ENCODE results near the gene C1orf174. TPM values are rescaled to one million over a fixed set of nuclear protein-coding genes. Genes with fewer than 3 reads are reported as not detected.

Gene C1orf174
- total and polyA plus RNA-seq, 11 donors, result 7.9 to 16.4 (median 11.3) TPM

DNA sequence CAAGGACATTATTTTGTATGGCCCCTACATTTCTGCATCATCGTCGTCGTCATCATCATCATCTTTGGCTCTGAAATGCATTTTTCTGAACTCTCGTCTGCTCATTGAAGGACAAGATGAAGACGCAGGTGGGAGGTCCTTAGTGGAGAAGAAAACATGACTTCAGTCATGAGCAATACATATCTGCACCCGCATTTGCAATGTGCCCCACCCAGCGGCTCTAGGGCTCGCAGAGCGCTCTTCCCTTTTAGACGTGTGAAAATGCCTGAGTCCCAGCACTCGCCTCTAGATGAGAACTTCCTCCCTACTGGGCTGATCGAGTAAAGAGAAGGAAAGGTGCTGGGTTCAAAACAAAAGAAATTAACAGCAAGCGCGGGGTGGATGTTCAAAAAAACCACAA is 10.1 kb downstream of the C1orf174 start:
- Histone ChIP-seq H3K9me3 (no peaks in the 10 kb centered on the region), H3K27ac (no peak overlapping the region), H3K4me1 (peaks cover 0 to 31% (median 6%) of the 10 kb centered on the region in 12 donors), H3K4me3 (no peak overlapping the region), H3K27me3 (no peaks in the 10 kb centered on the region), H3K36me3 (peaks cover 0 to 66% (median 62%) of the 10 kb centered on the region in 9 donors)
- ATAC-seq, result no peak
- DNase-seq, result peak in 1 of 5 donors; percentile 12
- WGBS, 4 donors, result 93 to 95% (median 94%) methylated on average over 14 of the region's 14 CpGs
- intact Hi-C loops (cut with DNase I), result no loop called here
- TF ChIP-seq POLR2A (IDR thresholded peaks at IDR 0.05), result no peak
- TF ChIP-seq, protein P1, sequence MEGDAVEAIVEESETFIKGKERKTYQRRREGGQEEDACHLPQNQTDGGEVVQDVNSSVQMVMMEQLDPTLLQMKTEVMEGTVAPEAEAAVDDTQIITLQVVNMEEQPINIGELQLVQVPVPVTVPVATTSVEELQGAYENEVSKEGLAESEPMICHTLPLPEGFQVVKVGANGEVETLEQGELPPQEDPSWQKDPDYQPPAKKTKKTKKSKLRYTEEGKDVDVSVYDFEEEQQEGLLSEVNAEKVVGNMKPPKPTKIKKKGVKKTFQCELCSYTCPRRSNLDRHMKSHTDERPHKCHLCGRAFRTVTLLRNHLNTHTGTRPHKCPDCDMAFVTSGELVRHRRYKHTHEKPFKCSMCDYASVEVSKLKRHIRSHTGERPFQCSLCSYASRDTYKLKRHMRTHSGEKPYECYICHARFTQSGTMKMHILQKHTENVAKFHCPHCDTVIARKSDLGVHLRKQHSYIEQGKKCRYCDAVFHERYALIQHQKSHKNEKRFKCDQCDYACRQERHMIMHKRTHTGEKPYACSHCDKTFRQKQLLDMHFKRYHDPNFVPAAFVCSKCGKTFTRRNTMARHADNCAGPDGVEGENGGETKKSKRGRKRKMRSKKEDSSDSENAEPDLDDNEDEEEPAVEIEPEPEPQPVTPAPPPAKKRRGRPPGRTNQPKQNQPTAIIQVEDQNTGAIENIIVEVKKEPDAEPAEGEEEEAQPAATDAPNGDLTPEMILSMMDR (IDR thresholded peaks at IDR 0.05), result no peak

DNA sequence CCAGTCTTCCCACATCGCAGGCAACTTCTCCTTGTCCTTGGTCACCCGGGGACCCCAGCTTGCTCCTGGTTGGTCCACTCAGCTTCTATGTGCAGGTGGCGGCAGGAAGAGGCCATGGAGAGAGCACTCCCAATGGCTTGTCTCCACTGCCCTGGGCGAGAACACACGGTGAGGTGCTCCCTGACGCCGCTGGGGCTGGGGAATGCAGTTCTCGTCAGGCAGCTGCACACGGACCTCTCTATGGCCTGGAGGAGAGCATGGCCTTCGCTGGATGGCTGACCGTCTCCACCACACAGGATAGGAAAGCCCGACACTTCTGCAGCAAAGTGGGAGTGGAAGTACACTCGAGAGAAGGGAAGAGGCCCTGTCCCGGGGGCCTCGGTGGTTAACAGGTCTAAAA is 11.8 kb downstream of the C1orf174 start:
- Histone ChIP-seq H3K27me3 (no peaks in the 10 kb centered on the region), H3K36me3 (peaks cover 0 to 81% (median 74%) of the 10 kb centered on the region in 9 donors), H3K4me1 (peaks cover 0 to 28% (median 6%) of the 10 kb centered on the region in 12 donors), H3K4me3 (no peak overlapping the region), H3K9me3 (no peaks in the 10 kb centered on the region), H3K27ac (no peak overlapping the region)
- 90 to 92% (median 91%) methylated on average over 15 of the region's 15 CpGs for WGBS, 4 donors
- intact Hi-C loops (cut with DNase I), result no loop called here
- ATAC-seq (no peak), DNase-seq (peak in 1 of 5 donors; percentile 16)
- TF ChIP-seq POLR2A (IDR thresholded peaks at IDR 0.05), result no peak
- TF ChIP-seq, protein P1 (IDR thresholded peaks at IDR 0.05), result no peak

DNA sequence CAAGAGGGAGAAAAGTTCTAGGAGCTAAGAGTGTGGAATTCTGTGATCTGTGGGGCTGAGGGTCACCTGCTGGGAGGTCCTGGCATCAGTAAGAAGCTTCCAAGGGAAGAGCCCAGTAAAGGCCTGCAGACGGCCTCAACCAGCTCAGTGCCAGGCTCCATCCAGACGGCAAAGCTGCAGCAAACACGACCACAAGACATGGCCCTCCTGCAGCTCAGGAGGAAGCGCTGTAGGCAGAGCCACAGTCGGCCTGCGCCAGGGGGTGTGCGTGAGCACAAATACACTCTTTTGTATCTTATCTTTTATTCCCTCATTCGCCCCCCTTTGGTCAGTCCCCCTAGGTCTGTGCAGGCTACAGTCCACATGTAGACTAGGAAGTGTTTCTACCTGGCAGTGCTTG is 13.4 kb downstream of the C1orf174 start:
- no peaks in the 10 kb centered on the region for H3K9me3 ChIP-seq
- H3K27ac ChIP-seq, result no peak overlapping the region
- intact Hi-C loops (cut with DNase I), result no loop called here
- no peak for ATAC-seq
- no peak for TF ChIP-seq POLR2A (IDR thresholded peaks at IDR 0.05)
- TF ChIP-seq, protein P1 (IDR thresholded peaks at IDR 0.05), result no peak
- DNase-seq, result no peak
- H3K4me3 ChIP-seq, result no peak overlapping the region
- H3K4me1 ChIP-seq, result peaks cover 0 to 20% (median 0%) of the 10 kb centered on the region in 12 donors
- no peaks in the 10 kb centered on the region for H3K27me3 ChIP-seq
- WGBS, 4 donors, result 90 to 93% (median 92%) methylated on average over 8 of the region's 8 CpGs
- peaks cover 0 to 87% (median 74%) of the 10 kb centered on the region in 9 donors for H3K36me3 ChIP-seq

DNA sequence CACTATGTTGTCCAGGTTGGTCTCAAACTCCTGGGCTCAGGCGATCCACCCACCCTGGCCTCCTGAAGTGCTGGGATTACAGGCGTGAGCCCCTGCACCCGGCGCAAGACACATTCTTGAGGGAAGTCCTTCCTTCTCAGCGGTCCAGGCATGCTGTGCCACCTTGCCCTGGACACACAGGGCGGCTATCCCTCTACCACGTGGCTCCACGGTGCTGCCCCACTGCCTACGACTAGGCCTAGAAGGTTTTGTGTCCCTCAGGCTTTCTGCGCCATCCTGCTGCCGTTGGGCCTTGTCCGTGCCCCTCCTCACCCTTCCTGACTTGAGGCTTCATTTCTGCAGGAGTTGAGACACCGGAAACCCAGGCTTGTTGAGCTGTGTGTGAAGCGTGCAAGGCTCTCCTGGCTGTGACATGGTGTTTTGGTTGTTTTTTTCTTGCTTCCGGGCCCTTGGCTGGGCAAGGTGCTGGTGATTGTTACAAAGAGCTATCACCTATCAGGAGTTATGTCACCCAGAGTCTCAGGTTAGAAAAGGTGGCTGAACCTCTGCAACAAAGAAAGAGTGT is 13.9 kb downstream of the C1orf174 start:
- H3K27me3 ChIP-seq, result no peaks in the 10 kb centered on the region
- intact Hi-C loops (cut with DNase I), result no loop called here
- ATAC-seq, result no peak
- H3K36me3 ChIP-seq, result peaks cover 0 to 85% (median 73%) of the 10 kb centered on the region in 9 donors
- DNase-seq, result no peak
- H3K27ac ChIP-seq, result no peak overlapping the region
- H3K4me3 ChIP-seq, result no peak overlapping the region
- H3K9me3 ChIP-seq, result no peaks in the 10 kb centered on the region
- TF ChIP-seq, protein P1 (IDR thresholded peaks at IDR 0.05), result no peak
- no peak for TF ChIP-seq POLR2A (IDR thresholded peaks at IDR 0.05)
- 90 to 95% (median 92%) methylated on average over 15 of the region's 15 CpGs for WGBS, 4 donors
- peaks cover 0 to 15% (median 0%) of the 10 kb centered on the region in 12 donors for H3K4me1 ChIP-seq

Measured in heart left ventricle (tissue), 16 donors.